ENCODE results near the gene DDR1. TPM values are rescaled to one million over a fixed set of nuclear protein-coding genes. Genes with fewer than 3 reads are reported as not detected.
"Not testable (repeated sequence)": the region's sequence is repeated elsewhere in the genome, so short reads cannot be mapped to it uniquely, and the experiment has no call there.

DDR1 gene
- total and polyA plus RNA-seq, 2 donors from 2014 or later, result 95.8 to 362 TPM

GRCh38 chr6:30861257-30862048 lies 22.9 kb upstream of the DDR1 start:
- Histone ChIP-seq H3K9me3 (ENCODE audit: control insufficient read depth in 2 of 3, insufficient read depth in 1 of 3, low read length in 3 of 3) (no peaks in the 10 kb centered on the region), H3K36me3 (ENCODE audit: control insufficient read depth in 2 of 3, insufficient read depth in 3 of 3, low read length in 3 of 3) (no peaks in the 10 kb centered on the region), H3K27ac (ENCODE audit: low read depth in 2 of 2, low read length in 2 of 2) (no peak overlapping the region), H3K9ac (ENCODE audit: low read length in 3 of 3) (no peak overlapping the region), H3K4me3 (ENCODE audit: low read length in 3 of 3) (no peak overlapping the region), H3K4me1 (ENCODE audit: control insufficient read depth in 2 of 3, insufficient read depth in 2 of 3, low read depth in 1 of 3, low read length in 3 of 3) (peaks cover 6 to 15% (median 8%) of the 10 kb centered on the region in 3 donors), H3K27me3 (ENCODE audit: control insufficient read depth, insufficient read depth, low read length) (no peaks in the 10 kb centered on the region)
- no peak for TF ChIP-seq CTCF (IDR thresholded peaks at IDR 0.05; ENCODE audit: borderline replicate concordance, extremely low read depth, insufficient read depth)
- DNase-seq, result no peak
- intact Hi-C loops (cut with DNase I), result no loop called here
- FAIRE-seq, result no peak

GRCh38 chr6:30862156-30862875 lies 22.0 kb upstream of the DDR1 start:
- no peaks in the 10 kb centered on the region for H3K36me3 ChIP-seq (ENCODE audit: control insufficient read depth in 2 of 3, insufficient read depth in 3 of 3, low read length in 3 of 3)
- DNase-seq, result peak in 2 of 5 donors; percentile 44 to 65
- H3K9me3 ChIP-seq (ENCODE audit: control insufficient read depth in 2 of 3, insufficient read depth in 1 of 3, low read length in 3 of 3), result no peaks in the 10 kb centered on the region
- no peak for TF ChIP-seq CTCF (IDR thresholded peaks at IDR 0.05; ENCODE audit: borderline replicate concordance, extremely low read depth, insufficient read depth)
- H3K27me3 ChIP-seq (ENCODE audit: control insufficient read depth, insufficient read depth, low read length), result no peaks in the 10 kb centered on the region
- no peak overlapping the region for H3K27ac ChIP-seq (ENCODE audit: low read depth in 2 of 2, low read length in 2 of 2)
- peaks cover 6 to 11% (median 8%) of the 10 kb centered on the region in 3 donors for H3K4me1 ChIP-seq (ENCODE audit: control insufficient read depth in 2 of 3, insufficient read depth in 2 of 3, low read depth in 1 of 3, low read length in 3 of 3)
- intact Hi-C loops (cut with DNase I), result no loop called here
- H3K9ac ChIP-seq (ENCODE audit: low read length in 3 of 3), result no peak overlapping the region
- no peak overlapping the region for H3K4me3 ChIP-seq (ENCODE audit: low read length in 3 of 3)
- no peak for FAIRE-seq

GRCh38 chr6:30864325-30864724 lies 20.0 kb upstream of the DDR1 start:
- DNase-seq (no peak), FAIRE-seq (no peak)
- Histone ChIP-seq H3K27ac (ENCODE audit: low read depth in 2 of 2, low read length in 2 of 2) (no peak overlapping the region), H3K9ac (ENCODE audit: low read length in 3 of 3) (no peak overlapping the region), H3K9me3 (ENCODE audit: control insufficient read depth in 2 of 3, insufficient read depth in 1 of 3, low read length in 3 of 3) (peaks cover 0 to 3% (median 0%) of the 10 kb centered on the region in 3 donors), H3K36me3 (ENCODE audit: control insufficient read depth in 2 of 3, insufficient read depth in 3 of 3, low read length in 3 of 3) (no peaks in the 10 kb centered on the region), H3K4me1 (ENCODE audit: control insufficient read depth in 2 of 3, insufficient read depth in 2 of 3, low read depth in 1 of 3, low read length in 3 of 3) (peaks cover 3 to 5% (median 5%) of the 10 kb centered on the region in 3 donors), H3K4me3 (ENCODE audit: low read length in 3 of 3) (no peak overlapping the region), H3K27me3 (ENCODE audit: control insufficient read depth, insufficient read depth, low read length) (no peaks in the 10 kb centered on the region)
- TF ChIP-seq CTCF (IDR thresholded peaks at IDR 0.05; ENCODE audit: borderline replicate concordance, extremely low read depth, insufficient read depth), result no peak
- intact Hi-C loops (cut with DNase I), result no loop called here

DNA sequence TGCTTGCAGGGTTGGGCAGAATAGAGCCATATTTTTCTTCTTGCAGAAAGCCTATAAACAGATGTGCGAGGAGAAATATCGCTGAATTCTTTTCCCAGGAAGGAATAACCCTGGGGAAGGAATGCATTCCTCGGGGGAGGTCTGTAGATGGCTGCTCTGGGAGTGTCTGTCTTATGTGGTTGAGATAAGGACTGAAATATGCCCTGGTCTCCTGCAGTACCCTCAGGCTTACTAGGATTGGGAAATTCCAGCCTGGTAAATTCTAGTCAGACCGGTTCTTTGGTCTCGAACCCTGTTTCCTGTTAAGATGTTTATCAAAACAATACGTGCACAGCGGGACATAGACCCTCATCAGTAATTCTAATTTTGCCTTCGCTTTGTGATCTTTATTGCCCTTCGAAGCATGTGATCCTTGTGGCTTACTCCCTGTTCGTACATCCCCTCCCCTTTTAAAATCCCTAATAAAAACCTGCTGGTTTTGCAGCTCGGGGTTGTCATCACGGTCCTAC lies 15.0 kb upstream of the DDR1 start:
- FAIRE-seq; H3K9ac ChIP-seq (ENCODE audit: low read length in 3 of 3); intact Hi-C loops (cut with DNase I): not testable (repeated sequence)

More for the DNA sequence above, 15.0 kb upstream of the DDR1 start:
- not testable (repeated sequence) for H3K4me3 ChIP-seq (ENCODE audit: low read length in 3 of 3); DNase-seq; H3K9me3 ChIP-seq (ENCODE audit: control insufficient read depth in 2 of 3, insufficient read depth in 1 of 3, low read length in 3 of 3); H3K36me3 ChIP-seq (ENCODE audit: control insufficient read depth in 2 of 3, insufficient read depth in 3 of 3, low read length in 3 of 3); H3K27me3 ChIP-seq (ENCODE audit: control insufficient read depth, insufficient read depth, low read length); H3K4me1 ChIP-seq (ENCODE audit: control insufficient read depth in 2 of 3, insufficient read depth in 2 of 3, low read depth in 1 of 3, low read length in 3 of 3); H3K27ac ChIP-seq (ENCODE audit: low read depth in 2 of 2, low read length in 2 of 2)
